ENCODE measurements around the gene UPF2. TPM values are rescaled to one million over a fixed set of nuclear protein-coding genes. Genes with fewer than 3 reads are reported as not detected.

Gene UPF2
- total RNA-seq, 2 experiments from 2014 or later, result 32.7 to 33.3 TPM

GRCh38 chr10:11913079-11913641 is 129.4 kb downstream of the UPF2 start:
- POLR2A ChIA-PET, result no interaction called here
- CTCF ChIA-PET, result no interaction called here
- Mint-ChIP-seq H3K9me3 (ENCODE audit: insufficient read depth) (no peaks in the 10 kb centered on the region), H3K36me3 (ENCODE audit: low read depth) (no peaks in the 10 kb centered on the region), H3K4me3 (no peak overlapping the region), H3K4me1 (ENCODE audit: low read depth) (no peaks in the 10 kb centered on the region), H3K27ac (no peak overlapping the region), H3K27me3 (ENCODE audit: low read depth) (no peaks in the 10 kb centered on the region)
- no peak for ATAC-seq
- no peak for DNase-seq

DNA sequence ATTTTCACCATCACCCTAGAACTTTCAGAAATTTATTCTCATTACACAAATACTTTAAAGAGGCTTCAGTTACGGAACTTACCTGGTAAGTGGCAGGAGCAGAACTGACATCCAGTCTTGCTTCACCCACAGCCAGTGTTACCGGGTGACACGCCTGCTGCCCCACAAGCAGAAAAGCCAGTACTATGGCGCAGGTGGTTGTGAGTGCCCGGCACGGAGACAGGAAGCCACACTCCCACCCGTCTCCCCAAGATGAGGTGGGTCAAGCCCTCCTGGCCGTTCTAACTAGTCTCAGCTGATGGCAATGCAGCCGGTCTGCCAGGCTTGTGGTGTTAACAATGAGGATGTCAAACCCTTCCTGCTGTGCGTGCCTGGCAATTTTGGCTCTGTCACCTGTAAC is 132.5 kb downstream of the UPF2 start:
- Mint-ChIP-seq H3K4me1 (ENCODE audit: low read depth) (peaks cover 2% of the 10 kb centered on the region), H3K27me3 (ENCODE audit: low read depth) (no peaks in the 10 kb centered on the region), H3K36me3 (ENCODE audit: low read depth) (no peaks in the 10 kb centered on the region), H3K4me3 (no peak overlapping the region), H3K9me3 (ENCODE audit: insufficient read depth) (no peaks in the 10 kb centered on the region), H3K27ac (no peak overlapping the region)
- DNase-seq (no peak), ATAC-seq (no peak)
- ChIA-PET POLR2A (no interaction called here), CTCF (no interaction called here)

DNA sequence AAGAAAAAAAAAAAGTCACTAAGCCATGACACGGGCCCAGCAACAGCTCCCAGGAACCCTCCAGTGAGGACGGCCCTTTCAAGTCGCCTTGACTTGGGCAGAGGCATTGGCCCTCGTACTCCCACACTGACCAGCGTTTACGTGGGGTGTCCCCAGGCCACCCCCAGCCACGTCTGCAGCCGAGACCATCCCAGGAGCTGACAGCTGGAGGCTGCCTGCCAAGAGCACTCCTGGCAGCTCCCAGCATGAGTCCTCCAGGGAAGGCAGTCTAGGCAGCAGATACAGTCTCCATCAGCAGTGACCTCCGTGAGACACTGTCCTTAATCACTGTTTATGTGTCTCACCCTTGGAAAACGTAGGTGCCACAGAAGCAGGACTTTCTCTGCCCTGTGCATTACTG is 133.0 kb downstream of the UPF2 start:
- Mint-ChIP-seq H3K27me3 (ENCODE audit: low read depth) (no peaks in the 10 kb centered on the region), H3K4me1 (ENCODE audit: low read depth) (peaks cover 2% of the 10 kb centered on the region), H3K4me3 (no peak overlapping the region), H3K9me3 (ENCODE audit: insufficient read depth) (no peaks in the 10 kb centered on the region), H3K27ac (no peak overlapping the region), H3K36me3 (ENCODE audit: low read depth) (no peaks in the 10 kb centered on the region)
- POLR2A ChIA-PET, result no interaction called here
- DNase-seq, result no peak
- ATAC-seq, result no peak
- CTCF ChIA-PET, result no interaction called here

DNA sequence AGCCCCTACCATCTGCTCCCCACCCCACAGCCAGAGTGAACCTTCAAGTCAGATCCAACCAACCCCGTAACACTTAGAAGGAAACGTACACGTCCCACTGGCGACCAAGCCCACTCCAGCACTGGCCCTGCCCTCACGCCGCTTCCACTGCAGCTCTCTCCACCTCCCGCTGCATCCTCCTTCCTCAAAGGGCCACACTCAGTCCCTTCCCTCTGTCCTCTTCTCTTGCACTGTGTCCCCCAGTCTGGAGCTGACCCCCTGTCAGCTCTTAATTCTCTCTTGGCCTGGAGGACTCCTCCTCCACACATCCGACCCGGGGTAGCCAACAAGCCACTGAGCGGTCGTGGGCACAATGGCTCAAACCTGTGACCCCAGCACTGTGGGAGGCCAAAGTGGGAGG is 133.6 kb downstream of the UPF2 start:
- H3K36me3 Mint-ChIP-seq (ENCODE audit: low read depth), result no peaks in the 10 kb centered on the region
- ChIA-PET POLR2A (no interaction called here), CTCF (no interaction called here)
- H3K27me3 Mint-ChIP-seq (ENCODE audit: low read depth), result no peaks in the 10 kb centered on the region
- H3K27ac Mint-ChIP-seq, result no peak overlapping the region
- DNase-seq (no peak), ATAC-seq (no peak)
- peaks cover 2% of the 10 kb centered on the region for H3K4me1 Mint-ChIP-seq (ENCODE audit: low read depth)
- H3K9me3 Mint-ChIP-seq (ENCODE audit: insufficient read depth), result no peaks in the 10 kb centered on the region
- H3K4me3 Mint-ChIP-seq, result no peak overlapping the region

- Mint-ChIP-seq H3K4me1 (ENCODE audit: low read depth) (peaks cover 2% of the 10 kb centered on the region), H3K9me3 (ENCODE audit: insufficient read depth) (no peaks in the 10 kb centered on the region), H3K27me3 (ENCODE audit: low read depth) (no peaks in the 10 kb centered on the region), H3K36me3 (ENCODE audit: low read depth) (no peaks in the 10 kb centered on the region), H3K4me3 (no peak overlapping the region), H3K27ac (no peak overlapping the region)
- ChIA-PET POLR2A (no interaction called here), CTCF (interaction anchor here (1.0 kb wide), 1 partner anchor 30 kb away, joined by 3 read pairs; no protein-coding TSS in a partner anchor)
- ATAC-seq (no peak), DNase-seq (no peak)
These were observed 134.1 kb downstream of the UPF2 start for GRCh38 chr10:11908536-11908935.

DNA sequence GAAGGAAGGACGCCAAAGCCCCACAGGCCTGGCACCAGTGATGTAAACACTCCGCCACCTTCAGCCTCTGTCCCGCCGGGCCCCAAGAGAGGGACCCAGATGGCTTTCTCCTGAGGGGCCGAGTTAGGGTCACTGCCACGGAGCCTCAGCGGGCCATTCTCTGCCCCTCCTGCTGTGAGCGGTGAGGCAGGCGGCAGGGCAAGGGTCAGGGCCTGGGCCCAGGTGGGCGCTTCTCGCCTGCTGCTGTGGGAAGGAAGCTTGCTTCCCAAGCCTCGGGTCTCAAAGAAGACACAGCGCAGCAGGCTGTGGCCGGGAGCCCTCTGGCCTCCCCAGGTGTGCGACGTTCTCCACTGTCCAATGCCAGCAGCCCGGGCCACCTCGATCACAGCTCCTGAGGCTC is 134.7 kb downstream of the UPF2 start:
- Mint-ChIP-seq H3K36me3 (ENCODE audit: low read depth) (no peaks in the 10 kb centered on the region), H3K27ac (no peak overlapping the region)
- no peak for DNase-seq

GRCh38 chr10:11906714-11907113 is 135.9 kb downstream of the UPF2 start:
- no peak overlapping the region for H3K4me3 Mint-ChIP-seq
- H3K4me1 Mint-ChIP-seq (ENCODE audit: low read depth), result peaks cover 2% of the 10 kb centered on the region
- ATAC-seq (no peak), DNase-seq (no peak)
- CTCF ChIA-PET, result interaction anchor here (0.6 kb wide), 1 partner anchor 109 kb away, joined by 3 read pairs; no protein-coding TSS in a partner anchor
- H3K27me3 Mint-ChIP-seq (ENCODE audit: low read depth), result no peaks in the 10 kb centered on the region
- H3K9me3 Mint-ChIP-seq (ENCODE audit: insufficient read depth), result no peaks in the 10 kb centered on the region
- POLR2A ChIA-PET, result no interaction called here
- H3K27ac Mint-ChIP-seq, result no peak overlapping the region
- no peaks in the 10 kb centered on the region for H3K36me3 Mint-ChIP-seq (ENCODE audit: low read depth)

More for the DNA sequence above, 134.7 kb downstream of the UPF2 start:
- Mint-ChIP-seq H3K27me3 (ENCODE audit: low read depth) (no peaks in the 10 kb centered on the region), H3K4me1 (ENCODE audit: low read depth) (peaks cover 2% of the 10 kb centered on the region), H3K9me3 (ENCODE audit: insufficient read depth) (no peaks in the 10 kb centered on the region), H3K4me3 (no peak overlapping the region)
- ChIA-PET POLR2A (no interaction called here), CTCF (interaction anchor here (1.0 kb wide), 1 partner anchor 30 kb away, joined by 3 read pairs; no protein-coding TSS in a partner anchor)
- no peak for ATAC-seq

DNA sequence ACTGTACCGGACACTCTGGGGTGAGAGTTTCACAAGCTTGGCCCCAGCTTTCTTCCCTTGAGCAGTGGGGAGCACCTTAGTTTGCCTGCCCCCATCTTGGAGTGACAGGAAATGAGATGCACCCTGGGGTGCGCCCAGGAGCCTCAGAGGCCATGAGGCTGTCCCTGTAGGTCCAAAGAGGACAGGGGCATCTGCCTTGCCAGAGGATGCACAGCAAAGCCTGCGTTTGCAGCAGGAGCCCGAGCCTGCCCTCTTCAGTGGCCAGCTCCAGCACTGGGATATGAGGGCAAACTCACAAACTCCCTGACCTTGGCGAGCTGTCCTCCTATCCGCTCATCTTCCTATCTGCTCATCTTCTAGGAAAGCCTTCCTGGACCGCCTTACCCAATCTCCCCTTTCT is 140.0 kb downstream of the UPF2 start:
- ChIA-PET CTCF (no interaction called here), POLR2A (no interaction called here)
- Mint-ChIP-seq H3K36me3 (ENCODE audit: low read depth) (no peaks in the 10 kb centered on the region), H3K27ac (no peak overlapping the region), H3K9me3 (ENCODE audit: insufficient read depth) (no peaks in the 10 kb centered on the region), H3K4me1 (ENCODE audit: low read depth) (peaks cover 2% of the 10 kb centered on the region), H3K27me3 (ENCODE audit: low read depth) (no peaks in the 10 kb centered on the region), H3K4me3 (no peak overlapping the region)
- ATAC-seq, result no peak
- no peak for DNase-seq

GRCh38 chr10:11901833-11902475 is 140.7 kb downstream of the UPF2 start:
- ChIA-PET CTCF (no interaction called here), POLR2A (no interaction called here)
- DNase-seq (no peak), ATAC-seq (no peak)
- no peak overlapping the region for H3K4me3 Mint-ChIP-seq
- no peaks in the 10 kb centered on the region for H3K36me3 Mint-ChIP-seq (ENCODE audit: low read depth)
- no peaks in the 10 kb centered on the region for H3K9me3 Mint-ChIP-seq (ENCODE audit: insufficient read depth)
- H3K27me3 Mint-ChIP-seq (ENCODE audit: low read depth), result no peaks in the 10 kb centered on the region
- H3K27ac Mint-ChIP-seq, result no peak overlapping the region
- peaks cover 2% of the 10 kb centered on the region for H3K4me1 Mint-ChIP-seq (ENCODE audit: low read depth)

- ATAC-seq, result no peak
- H3K27ac Mint-ChIP-seq, result no peak overlapping the region
- no peak for DNase-seq
- no peaks in the 10 kb centered on the region for H3K9me3 Mint-ChIP-seq (ENCODE audit: insufficient read depth)
- H3K4me3 Mint-ChIP-seq, result no peak overlapping the region
- ChIA-PET POLR2A (no interaction called here), CTCF (no interaction called here)
- no peaks in the 10 kb centered on the region for H3K4me1 Mint-ChIP-seq (ENCODE audit: low read depth)
- H3K36me3 Mint-ChIP-seq (ENCODE audit: low read depth), result no peaks in the 10 kb centered on the region
- no peaks in the 10 kb centered on the region for H3K27me3 Mint-ChIP-seq (ENCODE audit: low read depth)
These were observed 141.2 kb downstream of the UPF2 start for GRCh38 chr10:11901454-11901832.

- H3K9me3 Mint-ChIP-seq (ENCODE audit: insufficient read depth), result no peaks in the 10 kb centered on the region
- H3K27me3 Mint-ChIP-seq (ENCODE audit: low read depth), result no peaks in the 10 kb centered on the region
- H3K4me3 Mint-ChIP-seq, result no peak overlapping the region
- H3K4me1 Mint-ChIP-seq (ENCODE audit: low read depth), result no peaks in the 10 kb centered on the region
- no peak overlapping the region for H3K27ac Mint-ChIP-seq
- ChIA-PET POLR2A (no interaction called here), CTCF (no interaction called here)
- no peak for ATAC-seq
- no peak for DNase-seq
- H3K36me3 Mint-ChIP-seq (ENCODE audit: low read depth), result no peaks in the 10 kb centered on the region
These were observed 141.6 kb downstream of the UPF2 start for GRCh38 chr10:11901036-11901301.

GRCh38 chr10:11899067-11899876 is 143.3 kb downstream of the UPF2 start:
- H3K9me3 Mint-ChIP-seq (ENCODE audit: insufficient read depth), result no peaks in the 10 kb centered on the region
- ChIA-PET CTCF (no interaction called here), POLR2A (no interaction called here)
- H3K4me1 Mint-ChIP-seq (ENCODE audit: low read depth), result no peaks in the 10 kb centered on the region
- no peak overlapping the region for H3K27ac Mint-ChIP-seq
- H3K27me3 Mint-ChIP-seq (ENCODE audit: low read depth), result no peaks in the 10 kb centered on the region
- DNase-seq (no peak), ATAC-seq (no peak)
- no peak overlapping the region for H3K4me3 Mint-ChIP-seq
- H3K36me3 Mint-ChIP-seq (ENCODE audit: low read depth), result no peaks in the 10 kb centered on the region

Measured in activated CD8-positive, alpha-beta T cell treated with anti-CD3 and anti-CD28 coated beads, Interleukin-2, amount 10 ng/mL, durations not matched to agents 7 days and 5 days (primary cell).